ENCODE results near the gene C16orf74.

- TF ChIP-seq CTCF (IDR thresholded peaks at IDR 0.05; ENCODE audit: low read length) (no peak), EZH2phosphoT487 (IDR thresholded peaks at IDR 0.05; ENCODE audit: low read length) (no peak), EZH2 (optimal IDR thresholded peaks at IDR 0.05; ENCODE audit: low read depth, low read length) (no peak)
These were observed 87.7 kb downstream of the C16orf74 start for GRCh38 chr16:85662976-85663830.
